ENCODE data around the gene TMEM132E. TPM values are rescaled to one million over a fixed set of nuclear protein-coding genes. Genes with fewer than 3 reads are reported as not detected.

TMEM132E gene
- total and polyA plus RNA-seq, 2 experiments from 2014 or later = 0.27 to 0.98 TPM

DNA sequence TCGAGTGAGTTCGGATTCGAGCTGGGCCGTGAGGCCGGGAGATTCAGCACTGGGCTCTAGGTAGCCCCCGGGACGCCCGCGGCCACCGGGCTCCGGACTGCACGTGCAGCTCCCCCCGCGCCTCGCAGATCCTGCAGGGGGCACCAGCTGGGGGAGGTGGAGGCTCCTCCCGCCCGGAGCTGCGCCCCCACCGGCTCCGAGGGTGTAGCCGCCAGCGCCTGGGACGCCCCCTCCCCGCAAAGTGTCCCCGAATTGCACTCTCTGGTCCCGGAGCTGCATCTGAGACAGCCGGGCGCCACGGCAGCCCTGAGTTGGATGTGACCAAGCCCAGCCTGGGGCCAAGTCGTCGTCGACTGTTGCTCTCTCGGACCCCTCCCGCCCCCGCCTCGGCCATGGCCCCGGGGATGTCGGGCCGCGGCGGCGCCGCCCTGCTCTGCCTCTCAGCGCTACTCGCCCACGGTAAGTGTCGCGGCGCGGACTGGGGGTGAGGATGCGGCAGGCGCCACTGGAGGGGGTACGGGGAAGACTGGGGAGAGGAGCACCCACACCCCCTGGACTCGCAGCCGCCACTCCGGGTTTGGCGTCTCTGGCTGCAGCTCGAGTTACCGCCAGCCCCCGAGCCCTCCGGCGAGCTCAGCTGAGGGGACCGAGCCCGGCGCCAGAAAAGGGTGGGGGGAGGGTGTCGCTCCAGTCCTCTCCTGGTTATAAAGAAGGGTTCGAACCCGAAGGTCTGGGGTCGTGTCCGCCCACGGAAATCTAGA, 1.5 kb downstream of the TMEM132E start:
- H3K9me3 ChIP-seq (ENCODE audit: low read depth) = no peaks in the 10 kb centered on the region
- peaks cover 26% of the 10 kb centered on the region for H3K4me1 ChIP-seq (ENCODE audit: insufficient read depth)
- H3K4me3 ChIP-seq = no peak overlapping the region
- H3K36me3 ChIP-seq (replicated peaks; ENCODE audit: insufficient read depth, low read depth) = no peaks in the 10 kb centered on the region
- no peaks in the 10 kb centered on the region for H4K20me1 ChIP-seq (ENCODE audit: insufficient read depth, poor library complexity, severe bottlenecking)
- H3K27me3 ChIP-seq = peaks cover 97% of the 10 kb centered on the region
- 2% methylated on average over 27 of the region's 71 CpGs for WGBS (ENCODE audit: low lambda C conversion rate, missing lambda C conversion rate)
- TF ChIP-seq EZH2 (IDR thresholded peaks at IDR 0.05; ENCODE audit: borderline replicate concordance) (no peak), EZH2phosphoT487 (IDR thresholded peaks at IDR 0.05; ENCODE audit: low read depth, severe bottlenecking, unreplicated experiment) (no peak)
- TF ChIP-seq, protein P1, sequence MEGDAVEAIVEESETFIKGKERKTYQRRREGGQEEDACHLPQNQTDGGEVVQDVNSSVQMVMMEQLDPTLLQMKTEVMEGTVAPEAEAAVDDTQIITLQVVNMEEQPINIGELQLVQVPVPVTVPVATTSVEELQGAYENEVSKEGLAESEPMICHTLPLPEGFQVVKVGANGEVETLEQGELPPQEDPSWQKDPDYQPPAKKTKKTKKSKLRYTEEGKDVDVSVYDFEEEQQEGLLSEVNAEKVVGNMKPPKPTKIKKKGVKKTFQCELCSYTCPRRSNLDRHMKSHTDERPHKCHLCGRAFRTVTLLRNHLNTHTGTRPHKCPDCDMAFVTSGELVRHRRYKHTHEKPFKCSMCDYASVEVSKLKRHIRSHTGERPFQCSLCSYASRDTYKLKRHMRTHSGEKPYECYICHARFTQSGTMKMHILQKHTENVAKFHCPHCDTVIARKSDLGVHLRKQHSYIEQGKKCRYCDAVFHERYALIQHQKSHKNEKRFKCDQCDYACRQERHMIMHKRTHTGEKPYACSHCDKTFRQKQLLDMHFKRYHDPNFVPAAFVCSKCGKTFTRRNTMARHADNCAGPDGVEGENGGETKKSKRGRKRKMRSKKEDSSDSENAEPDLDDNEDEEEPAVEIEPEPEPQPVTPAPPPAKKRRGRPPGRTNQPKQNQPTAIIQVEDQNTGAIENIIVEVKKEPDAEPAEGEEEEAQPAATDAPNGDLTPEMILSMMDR (IDR thresholded peaks at IDR 0.05; ENCODE audit: poor library complexity) = no peak
- H3K9me2 ChIP-seq (replicated peaks; ENCODE audit: insufficient read depth) = no peaks in the 10 kb centered on the region
- peak; percentile 17 for DNase-seq (ENCODE audit: low spot score)
- H2AFZ ChIP-seq = no peak overlapping the region
- H3K79me2 ChIP-seq = no peaks in the 10 kb centered on the region
- H3K27ac ChIP-seq = no peak overlapping the region
- peak overlapping the region; percentile 93 for H3K4me2 ChIP-seq

DNA sequence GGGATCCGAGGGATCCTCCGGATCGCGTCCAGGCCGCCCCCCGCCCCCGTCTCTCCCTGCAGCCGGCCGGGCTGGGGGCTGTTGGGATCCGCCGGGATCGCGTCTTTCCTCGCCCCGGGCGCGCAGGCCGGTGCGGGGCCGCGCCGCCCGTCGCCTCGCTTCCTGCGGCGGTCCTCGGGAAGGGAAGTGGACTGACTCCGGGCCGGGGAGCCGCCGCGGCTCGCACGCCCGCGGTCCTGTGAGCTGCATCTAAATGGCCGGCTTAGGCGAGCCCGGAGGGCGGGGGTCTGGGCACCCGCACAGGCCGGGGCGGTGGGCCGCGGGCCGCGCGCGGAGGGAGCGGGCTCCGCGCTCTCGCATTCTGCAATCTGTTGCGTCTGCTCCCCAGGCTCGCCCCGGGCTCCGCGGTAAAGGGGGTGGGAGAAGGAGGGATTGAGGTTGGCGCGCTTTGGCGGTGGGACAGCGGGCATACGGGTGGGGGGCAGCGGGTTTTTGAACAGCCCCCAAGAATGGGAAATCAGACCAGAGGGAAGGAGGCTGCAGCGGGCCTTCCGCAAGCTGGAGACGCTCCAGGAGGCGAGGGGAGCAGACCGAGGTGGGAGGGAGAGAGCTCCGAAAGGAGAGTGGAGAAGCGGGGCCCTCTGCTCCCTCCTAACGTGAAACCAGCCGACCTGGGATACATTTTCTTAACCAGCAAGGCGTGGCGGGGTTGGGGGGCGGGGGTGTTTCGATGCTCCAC, 2.2 kb downstream of the TMEM132E start:
- Histone ChIP-seq H3K36me3 (replicated peaks; ENCODE audit: insufficient read depth, low read depth) (no peaks in the 10 kb centered on the region), H3K4me1 (ENCODE audit: insufficient read depth) (peaks cover 26% of the 10 kb centered on the region), H2AFZ (no peak overlapping the region), H3K27me3 (peaks cover 96% of the 10 kb centered on the region), H4K20me1 (ENCODE audit: insufficient read depth, poor library complexity, severe bottlenecking) (no peaks in the 10 kb centered on the region), H3K4me3 (no peak overlapping the region), H3K4me2 (peak overlapping the region; percentile 93), H3K27ac (no peak overlapping the region), H3K9me2 (replicated peaks; ENCODE audit: insufficient read depth) (no peaks in the 10 kb centered on the region), H3K79me2 (no peaks in the 10 kb centered on the region), H3K9me3 (ENCODE audit: low read depth) (no peaks in the 10 kb centered on the region)
- DNase-seq (ENCODE audit: low spot score) = peak; percentile 18
- TF ChIP-seq EZH2 (IDR thresholded peaks at IDR 0.05; ENCODE audit: borderline replicate concordance) (peak; percentile 90), EZH2phosphoT487 (IDR thresholded peaks at IDR 0.05; ENCODE audit: low read depth, severe bottlenecking, unreplicated experiment) (peak; percentile 70)
- TF ChIP-seq, protein P1 (IDR thresholded peaks at IDR 0.05; ENCODE audit: poor library complexity) = no peak
- 1% methylated on average over 66 of the region's 78 CpGs for WGBS (ENCODE audit: low lambda C conversion rate, missing lambda C conversion rate)

DNA sequence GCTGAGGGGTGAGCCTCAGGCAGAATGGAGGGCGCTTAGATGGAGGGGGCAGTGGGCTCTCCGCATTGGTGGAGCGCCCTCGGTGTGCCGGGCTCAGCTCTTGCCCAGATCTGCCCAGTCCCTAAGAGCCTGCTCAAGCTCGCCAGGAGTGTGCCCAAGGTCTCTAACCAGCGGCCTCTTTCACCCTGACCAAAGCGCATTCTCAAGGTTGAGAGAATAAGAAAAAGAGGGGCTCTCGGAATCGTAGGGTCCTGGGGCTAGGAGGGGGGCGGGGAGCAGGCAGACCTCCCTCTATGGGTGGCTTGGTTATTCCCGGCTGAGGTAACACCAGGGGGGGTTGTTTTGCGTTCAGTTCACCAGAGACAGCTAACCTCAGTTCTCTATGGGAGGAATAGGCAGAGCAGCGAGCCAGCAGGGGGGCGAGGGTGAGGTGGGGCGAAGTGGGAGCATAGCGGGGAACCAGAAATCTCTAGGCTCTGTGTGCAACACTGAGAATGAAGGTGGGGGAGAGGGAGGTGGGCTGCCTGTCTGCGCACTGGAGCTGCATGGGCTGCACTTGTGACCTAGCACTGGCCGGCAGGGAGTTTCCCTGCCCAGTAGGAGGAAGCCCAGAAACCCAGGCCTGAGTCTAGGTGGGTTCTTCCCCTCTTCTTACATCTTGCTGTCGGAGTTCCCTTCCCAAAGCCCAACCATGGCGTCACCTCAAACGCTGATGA, 3.0 kb downstream of the TMEM132E start:
- no peaks in the 10 kb centered on the region for H3K36me3 ChIP-seq (replicated peaks; ENCODE audit: insufficient read depth, low read depth)
- H4K20me1 ChIP-seq (ENCODE audit: insufficient read depth, poor library complexity, severe bottlenecking) = no peaks in the 10 kb centered on the region
- DNase-seq (ENCODE audit: low spot score) = no peak
- no peaks in the 10 kb centered on the region for H3K9me3 ChIP-seq (ENCODE audit: low read depth)
- H3K27me3 ChIP-seq = peaks cover 96% of the 10 kb centered on the region
- peaks cover 26% of the 10 kb centered on the region for H3K4me1 ChIP-seq (ENCODE audit: insufficient read depth)
- no peak overlapping the region for H3K27ac ChIP-seq
- WGBS (ENCODE audit: low lambda C conversion rate, missing lambda C conversion rate) = 11% methylated on average over 19 of the region's 22 CpGs
- H3K9me2 ChIP-seq (replicated peaks; ENCODE audit: insufficient read depth) = no peaks in the 10 kb centered on the region
- H3K79me2 ChIP-seq = no peaks in the 10 kb centered on the region
- H3K4me2 ChIP-seq = peak overlapping the region; percentile 93
- no peak overlapping the region for H3K4me3 ChIP-seq
- TF ChIP-seq EZH2 (IDR thresholded peaks at IDR 0.05; ENCODE audit: borderline replicate concordance) (no peak), EZH2phosphoT487 (IDR thresholded peaks at IDR 0.05; ENCODE audit: low read depth, severe bottlenecking, unreplicated experiment) (no peak)
- TF ChIP-seq, protein P1 (IDR thresholded peaks at IDR 0.05; ENCODE audit: poor library complexity) = no peak
- H2AFZ ChIP-seq = no peak overlapping the region
